Measurements from ENCODE around the gene PLEKHH3.

PLEKHH3 gene

DNA sequence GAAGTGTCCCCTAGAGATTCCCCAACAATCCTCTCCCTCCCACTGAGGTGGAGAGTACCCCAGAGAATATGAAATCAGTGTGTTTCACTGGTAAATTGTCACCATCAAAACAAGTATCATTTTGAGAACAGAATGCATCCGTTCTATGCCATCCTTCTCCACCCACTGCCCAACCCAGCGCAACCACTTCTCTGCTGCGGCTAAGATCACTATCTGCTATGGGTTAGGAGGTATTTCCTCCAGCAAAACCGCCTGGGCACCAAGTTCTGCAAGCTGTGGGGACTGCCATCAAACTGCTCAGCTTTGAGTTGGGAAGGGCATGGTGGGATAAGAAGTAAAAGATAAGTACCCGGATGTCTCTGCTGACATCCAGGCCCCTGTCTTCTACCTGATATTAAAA is 29.9 kb upstream of the PLEKHH3 start:
- peak in 1 of 2 experiments; percentile 61 for DNase-seq (ENCODE audit: low read depth in 1 of 2, low spot score in 1 of 2)
- TF ChIP-seq, protein P1, sequence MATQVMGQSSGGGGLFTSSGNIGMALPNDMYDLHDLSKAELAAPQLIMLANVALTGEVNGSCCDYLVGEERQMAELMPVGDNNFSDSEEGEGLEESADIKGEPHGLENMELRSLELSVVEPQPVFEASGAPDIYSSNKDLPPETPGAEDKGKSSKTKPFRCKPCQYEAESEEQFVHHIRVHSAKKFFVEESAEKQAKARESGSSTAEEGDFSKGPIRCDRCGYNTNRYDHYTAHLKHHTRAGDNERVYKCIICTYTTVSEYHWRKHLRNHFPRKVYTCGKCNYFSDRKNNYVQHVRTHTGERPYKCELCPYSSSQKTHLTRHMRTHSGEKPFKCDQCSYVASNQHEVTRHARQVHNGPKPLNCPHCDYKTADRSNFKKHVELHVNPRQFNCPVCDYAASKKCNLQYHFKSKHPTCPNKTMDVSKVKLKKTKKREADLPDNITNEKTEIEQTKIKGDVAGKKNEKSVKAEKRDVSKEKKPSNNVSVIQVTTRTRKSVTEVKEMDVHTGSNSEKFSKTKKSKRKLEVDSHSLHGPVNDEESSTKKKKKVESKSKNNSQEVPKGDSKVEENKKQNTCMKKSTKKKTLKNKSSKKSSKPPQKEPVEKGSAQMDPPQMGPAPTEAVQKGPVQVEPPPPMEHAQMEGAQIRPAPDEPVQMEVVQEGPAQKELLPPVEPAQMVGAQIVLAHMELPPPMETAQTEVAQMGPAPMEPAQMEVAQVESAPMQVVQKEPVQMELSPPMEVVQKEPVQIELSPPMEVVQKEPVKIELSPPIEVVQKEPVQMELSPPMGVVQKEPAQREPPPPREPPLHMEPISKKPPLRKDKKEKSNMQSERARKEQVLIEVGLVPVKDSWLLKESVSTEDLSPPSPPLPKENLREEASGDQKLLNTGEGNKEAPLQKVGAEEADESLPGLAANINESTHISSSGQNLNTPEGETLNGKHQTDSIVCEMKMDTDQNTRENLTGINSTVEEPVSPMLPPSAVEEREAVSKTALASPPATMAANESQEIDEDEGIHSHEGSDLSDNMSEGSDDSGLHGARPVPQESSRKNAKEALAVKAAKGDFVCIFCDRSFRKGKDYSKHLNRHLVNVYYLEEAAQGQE (IDR thresholded peaks at IDR 0.05; ENCODE audit: insufficient replicate concordance, low read depth): no peak
- peak; percentile 74; the same call in 1 of the 2 replicates for TF ChIP-seq POLR2AphosphoS5 (IDR thresholded peaks at IDR 0.05; ENCODE audit: low read depth)
- TF ChIP-seq, protein P2, sequence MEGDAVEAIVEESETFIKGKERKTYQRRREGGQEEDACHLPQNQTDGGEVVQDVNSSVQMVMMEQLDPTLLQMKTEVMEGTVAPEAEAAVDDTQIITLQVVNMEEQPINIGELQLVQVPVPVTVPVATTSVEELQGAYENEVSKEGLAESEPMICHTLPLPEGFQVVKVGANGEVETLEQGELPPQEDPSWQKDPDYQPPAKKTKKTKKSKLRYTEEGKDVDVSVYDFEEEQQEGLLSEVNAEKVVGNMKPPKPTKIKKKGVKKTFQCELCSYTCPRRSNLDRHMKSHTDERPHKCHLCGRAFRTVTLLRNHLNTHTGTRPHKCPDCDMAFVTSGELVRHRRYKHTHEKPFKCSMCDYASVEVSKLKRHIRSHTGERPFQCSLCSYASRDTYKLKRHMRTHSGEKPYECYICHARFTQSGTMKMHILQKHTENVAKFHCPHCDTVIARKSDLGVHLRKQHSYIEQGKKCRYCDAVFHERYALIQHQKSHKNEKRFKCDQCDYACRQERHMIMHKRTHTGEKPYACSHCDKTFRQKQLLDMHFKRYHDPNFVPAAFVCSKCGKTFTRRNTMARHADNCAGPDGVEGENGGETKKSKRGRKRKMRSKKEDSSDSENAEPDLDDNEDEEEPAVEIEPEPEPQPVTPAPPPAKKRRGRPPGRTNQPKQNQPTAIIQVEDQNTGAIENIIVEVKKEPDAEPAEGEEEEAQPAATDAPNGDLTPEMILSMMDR (IDR thresholded peaks at IDR 0.05; ENCODE audit: insufficient read depth, low read length): no peak
- no peak overlapping the region for H3K27ac ChIP-seq (replicated peaks)

DNA sequence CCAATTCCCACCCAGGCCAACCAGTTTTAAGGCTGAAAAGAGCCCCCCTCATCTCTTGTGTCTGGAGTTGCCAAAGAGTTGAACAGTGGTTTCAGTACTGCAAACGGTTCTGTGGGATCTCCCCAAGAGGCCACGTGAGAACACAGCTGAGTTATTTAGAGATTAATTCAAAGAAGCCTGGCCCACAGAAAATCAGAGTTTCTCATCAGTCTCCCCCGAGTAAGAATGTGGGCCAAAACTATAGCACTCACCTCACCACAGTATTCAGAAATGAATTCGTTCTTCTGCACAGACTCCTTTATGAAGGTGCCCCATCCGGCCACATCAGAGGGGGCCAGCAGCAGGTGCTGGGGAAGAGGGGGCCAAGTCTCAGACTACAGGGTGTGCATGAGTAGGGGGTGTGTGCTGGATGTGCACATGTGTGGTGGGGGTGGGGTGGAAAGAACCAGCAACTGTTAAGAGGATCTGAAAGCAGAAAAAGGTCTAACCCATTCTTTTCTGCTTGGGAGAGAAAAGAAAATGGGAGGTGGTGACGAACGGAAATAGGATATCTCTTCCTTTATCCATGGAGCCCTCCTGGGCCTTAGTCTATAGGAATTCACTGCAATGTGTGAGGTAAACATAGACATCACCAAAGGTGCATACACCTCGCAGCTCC is 28.2 kb upstream of the PLEKHH3 start:
- no peaks in the 10 kb centered on the region for H3K27me3 ChIP-seq (ENCODE audit: insufficient read depth, poor library complexity, severe bottlenecking)
- no peak for DNase-seq (ENCODE audit: low read depth in 1 of 2, low spot score in 1 of 2)
- no peak overlapping the region for H3K4me3 ChIP-seq (replicated peaks; ENCODE audit: insufficient read depth, low read length)
- TF ChIP-seq SPI1 (IDR thresholded peaks at IDR 0.05; ENCODE audit: borderline replicate concordance, low read depth): no peak
- TF ChIP-seq GABPA (IDR thresholded peaks at IDR 0.05; ENCODE audit: low read depth): no peak
- TF ChIP-seq, protein P1 (IDR thresholded peaks at IDR 0.05; ENCODE audit: insufficient replicate concordance, low read depth): no peak
- no peak for TF ChIP-seq POLR2AphosphoS5 (IDR thresholded peaks at IDR 0.05; ENCODE audit: low read depth)
- TF ChIP-seq, protein P2 (IDR thresholded peaks at IDR 0.05; ENCODE audit: insufficient read depth, low read length): no peak
- H3K27ac ChIP-seq (replicated peaks): no peak overlapping the region

More for the DNA sequence above, 29.9 kb upstream of the PLEKHH3 start:
- no peaks in the 10 kb centered on the region for H3K27me3 ChIP-seq (ENCODE audit: insufficient read depth, poor library complexity, severe bottlenecking)
- H3K4me3 ChIP-seq (replicated peaks; ENCODE audit: insufficient read depth, low read length): no peak overlapping the region

DNA sequence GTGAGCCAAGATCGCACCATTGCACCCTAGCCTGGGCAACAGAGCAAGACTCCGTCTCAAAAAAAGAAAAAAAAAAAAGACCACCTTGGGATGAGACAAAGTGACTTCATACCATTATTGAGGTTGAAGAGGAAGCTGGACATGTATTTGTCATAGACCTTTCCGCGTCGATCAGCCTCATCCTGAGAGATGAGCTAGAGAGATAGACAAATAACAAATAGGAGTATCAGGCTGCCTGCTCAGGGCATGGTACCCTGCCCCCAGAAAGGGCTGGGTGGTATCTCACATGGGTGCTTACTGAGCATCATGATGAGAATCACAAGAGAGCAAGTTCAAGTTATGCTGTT is 27.7 kb upstream of the PLEKHH3 start:
- no peaks in the 10 kb centered on the region for H3K27me3 ChIP-seq (ENCODE audit: insufficient read depth, poor library complexity, severe bottlenecking)
- no peak overlapping the region for H3K27ac ChIP-seq (replicated peaks)
- no peak for DNase-seq (ENCODE audit: low read depth in 1 of 2, low spot score in 1 of 2)
- H3K4me3 ChIP-seq (replicated peaks; ENCODE audit: insufficient read depth, low read length): no peak overlapping the region
- TF ChIP-seq, protein P2 (IDR thresholded peaks at IDR 0.05; ENCODE audit: insufficient read depth, low read length): no peak
- TF ChIP-seq, protein P1 (IDR thresholded peaks at IDR 0.05; ENCODE audit: insufficient replicate concordance, low read depth): no peak
- TF ChIP-seq GABPA (IDR thresholded peaks at IDR 0.05; ENCODE audit: low read depth) (no peak), POLR2AphosphoS5 (IDR thresholded peaks at IDR 0.05; ENCODE audit: low read depth) (no peak), SPI1 (IDR thresholded peaks at IDR 0.05; ENCODE audit: borderline replicate concordance, low read depth) (no peak)

All from HL-60 (cell line).